Nephron progenitor cell (in vitro differentiated cells): Measurements from ENCODE around the gene LSS.

Experiments used
- DNase-seq: peaks from one replicate; pipeline ENCODE4 v3.0.0; 2021
- H3K27ac Mint-ChIP-seq: 2 replicates; pipeline ENCODE4 v1.8.0; 2021; ENCODE audit warnings: mild to moderate bottlenecking, moderate library complexity, mixed read lengths
- H3K27me3 Mint-ChIP-seq: 2 replicates; pipeline ENCODE4 v1.8.0; 2021; ENCODE audit warnings: mild to moderate bottlenecking, low read depth, mixed read lengths; ENCODE audit not compliant: poor library complexity
- H3K36me3 Mint-ChIP-seq: 2 replicates; pipeline ENCODE4 v1.8.0; 2021; ENCODE audit warnings: low read depth, mixed read lengths
- H3K4me1 Mint-ChIP-seq: 2 replicates; pipeline ENCODE4 v1.8.0; 2021; ENCODE audit warnings: mixed read lengths
- H3K4me3 Mint-ChIP-seq: 2 replicates; pipeline ENCODE4 v1.8.0; 2021; ENCODE audit warnings: mild to moderate bottlenecking, moderate library complexity, mixed read lengths
- H3K9me3 Mint-ChIP-seq: 2 replicates; pipeline ENCODE4 v1.8.0; 2021; ENCODE audit warnings: mild to moderate bottlenecking, moderate library complexity, mixed read lengths
- TF ChIP-seq, protein P1 (sequence below): fragments of 200-600 bp; sonication (generic); IDR thresholded peaks from 2 replicates; pipeline ENCODE4 v1.5.0; 2021; ENCODE audit warnings: antibody characterized with exemption

LSS gene

DNA sequence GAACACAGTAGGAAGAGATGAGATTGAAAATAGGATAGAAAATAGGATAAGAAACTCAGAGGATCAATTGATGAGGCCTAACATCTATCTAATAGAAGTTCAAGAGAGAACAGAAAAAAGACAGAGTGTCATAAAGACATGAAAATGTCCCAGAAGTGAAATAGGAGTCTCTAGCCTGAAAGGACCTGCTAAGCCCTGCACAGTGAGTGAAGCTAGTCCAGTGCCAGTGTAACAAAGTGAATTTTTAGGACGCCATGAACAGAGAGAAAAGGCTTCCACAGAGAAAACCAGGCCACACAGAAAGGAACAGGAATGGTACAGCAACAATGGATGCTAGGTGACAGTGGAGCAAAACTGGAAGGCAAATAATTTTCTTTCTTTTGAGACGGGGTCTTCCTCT is 20.3 kb upstream of the LSS start:
- DNase-seq: no peak
- H3K36me3 Mint-ChIP-seq: peaks cover 66% of the 10 kb centered on the region
- H3K4me1 Mint-ChIP-seq: peaks cover 7% of the 10 kb centered on the region
- no peak overlapping the region for H3K4me3 Mint-ChIP-seq
- peak overlapping the region; percentile 78 for H3K27ac Mint-ChIP-seq
- TF ChIP-seq, protein P1, sequence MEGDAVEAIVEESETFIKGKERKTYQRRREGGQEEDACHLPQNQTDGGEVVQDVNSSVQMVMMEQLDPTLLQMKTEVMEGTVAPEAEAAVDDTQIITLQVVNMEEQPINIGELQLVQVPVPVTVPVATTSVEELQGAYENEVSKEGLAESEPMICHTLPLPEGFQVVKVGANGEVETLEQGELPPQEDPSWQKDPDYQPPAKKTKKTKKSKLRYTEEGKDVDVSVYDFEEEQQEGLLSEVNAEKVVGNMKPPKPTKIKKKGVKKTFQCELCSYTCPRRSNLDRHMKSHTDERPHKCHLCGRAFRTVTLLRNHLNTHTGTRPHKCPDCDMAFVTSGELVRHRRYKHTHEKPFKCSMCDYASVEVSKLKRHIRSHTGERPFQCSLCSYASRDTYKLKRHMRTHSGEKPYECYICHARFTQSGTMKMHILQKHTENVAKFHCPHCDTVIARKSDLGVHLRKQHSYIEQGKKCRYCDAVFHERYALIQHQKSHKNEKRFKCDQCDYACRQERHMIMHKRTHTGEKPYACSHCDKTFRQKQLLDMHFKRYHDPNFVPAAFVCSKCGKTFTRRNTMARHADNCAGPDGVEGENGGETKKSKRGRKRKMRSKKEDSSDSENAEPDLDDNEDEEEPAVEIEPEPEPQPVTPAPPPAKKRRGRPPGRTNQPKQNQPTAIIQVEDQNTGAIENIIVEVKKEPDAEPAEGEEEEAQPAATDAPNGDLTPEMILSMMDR: no peak
- H3K27me3 Mint-ChIP-seq: peaks cover 1% of the 10 kb centered on the region
- H3K9me3 Mint-ChIP-seq: no peaks in the 10 kb centered on the region

DNA sequence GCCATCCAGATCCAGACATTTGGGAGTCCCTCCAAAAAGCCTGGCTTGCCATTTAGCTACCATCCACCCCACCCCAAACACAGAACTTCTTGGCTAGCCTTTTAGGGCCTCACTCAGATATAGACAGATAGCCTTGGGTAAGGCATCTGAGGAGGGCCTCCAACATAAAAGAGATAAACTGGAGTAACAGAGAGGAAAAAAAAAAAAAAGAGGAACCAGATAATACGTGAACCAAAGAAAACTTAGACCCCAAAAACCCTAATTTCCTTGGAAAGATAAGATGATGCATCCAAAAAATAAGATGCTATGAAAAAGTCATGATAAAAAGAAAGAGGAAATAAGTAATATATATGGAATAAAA is 19.8 kb upstream of the LSS start:
- Mint-ChIP-seq H3K4me1 (peaks cover 3% of the 10 kb centered on the region), H3K27ac (peak overlapping the region; percentile 43), H3K9me3 (no peaks in the 10 kb centered on the region), H3K36me3 (peaks cover 65% of the 10 kb centered on the region), H3K4me3 (no peak overlapping the region), H3K27me3 (no peaks in the 10 kb centered on the region)
- DNase-seq: no peak
- TF ChIP-seq, protein P1: no peak

DNA sequence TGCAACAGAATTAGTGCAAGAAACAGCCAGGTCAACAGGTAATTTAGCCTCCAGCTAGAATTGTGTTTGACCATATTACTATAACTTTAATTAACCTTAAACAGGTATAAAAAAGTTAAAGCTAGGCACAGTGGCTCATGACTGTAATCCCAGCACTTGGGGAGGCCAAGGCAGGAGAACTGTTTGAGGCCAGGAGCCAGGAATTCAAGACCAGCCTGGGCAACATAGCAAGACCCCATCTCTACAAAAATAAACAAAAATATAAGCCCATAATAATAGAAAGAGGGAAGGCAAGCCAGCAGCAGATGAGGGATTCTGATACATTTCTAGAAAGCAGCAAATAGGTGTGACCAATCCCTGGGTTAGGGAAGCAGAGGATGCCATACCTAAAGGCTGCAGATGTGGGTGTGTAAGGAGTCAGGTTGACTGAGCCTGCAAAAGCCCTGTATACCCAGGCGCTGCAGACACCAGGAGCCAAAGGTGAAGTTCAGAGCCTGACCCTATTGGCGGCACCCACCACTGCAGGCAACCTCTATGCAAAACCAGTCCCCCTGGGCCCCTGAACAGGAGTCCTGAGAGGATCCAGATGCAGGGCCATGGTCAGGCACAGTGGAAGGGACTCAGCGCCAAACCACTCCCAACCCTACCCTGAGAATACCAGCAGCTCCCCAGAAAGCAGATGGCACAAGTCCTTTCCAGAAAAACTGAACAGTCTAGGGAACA is 19.3 kb upstream of the LSS start:
- no peaks in the 10 kb centered on the region for H3K27me3 Mint-ChIP-seq
- no peak overlapping the region for H3K4me3 Mint-ChIP-seq
- TF ChIP-seq, protein P1: no peak
- DNase-seq: no peak
- no peaks in the 10 kb centered on the region for H3K4me1 Mint-ChIP-seq
- no peak overlapping the region for H3K27ac Mint-ChIP-seq
- peaks cover 66% of the 10 kb centered on the region for H3K36me3 Mint-ChIP-seq
- H3K9me3 Mint-ChIP-seq: no peaks in the 10 kb centered on the region

DNA sequence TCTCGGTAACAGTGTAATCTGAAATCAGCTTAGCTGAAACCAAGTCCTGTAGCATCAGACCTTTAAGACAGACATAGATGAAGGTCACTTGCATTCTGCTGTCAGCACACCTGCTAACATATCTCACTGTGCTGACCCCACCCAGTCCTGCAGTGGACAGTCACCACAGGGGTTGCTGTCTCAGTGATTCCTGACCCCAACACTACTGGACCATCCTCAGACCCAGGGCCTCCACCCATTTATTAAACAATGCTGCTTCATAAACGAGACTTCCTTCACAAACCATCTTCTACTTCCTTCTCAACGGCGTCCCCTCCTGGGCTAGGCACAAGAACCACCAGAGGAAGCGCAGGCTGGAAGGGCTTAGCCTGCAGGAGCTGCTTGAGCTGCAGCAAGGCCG is 17.8 kb upstream of the LSS start:
- Mint-ChIP-seq H3K27ac (no peak overlapping the region), H3K4me1 (no peaks in the 10 kb centered on the region), H3K4me3 (no peak overlapping the region), H3K9me3 (no peaks in the 10 kb centered on the region), H3K27me3 (no peaks in the 10 kb centered on the region), H3K36me3 (peaks cover 74% of the 10 kb centered on the region)
- DNase-seq: no peak
- TF ChIP-seq, protein P1: no peak

DNA sequence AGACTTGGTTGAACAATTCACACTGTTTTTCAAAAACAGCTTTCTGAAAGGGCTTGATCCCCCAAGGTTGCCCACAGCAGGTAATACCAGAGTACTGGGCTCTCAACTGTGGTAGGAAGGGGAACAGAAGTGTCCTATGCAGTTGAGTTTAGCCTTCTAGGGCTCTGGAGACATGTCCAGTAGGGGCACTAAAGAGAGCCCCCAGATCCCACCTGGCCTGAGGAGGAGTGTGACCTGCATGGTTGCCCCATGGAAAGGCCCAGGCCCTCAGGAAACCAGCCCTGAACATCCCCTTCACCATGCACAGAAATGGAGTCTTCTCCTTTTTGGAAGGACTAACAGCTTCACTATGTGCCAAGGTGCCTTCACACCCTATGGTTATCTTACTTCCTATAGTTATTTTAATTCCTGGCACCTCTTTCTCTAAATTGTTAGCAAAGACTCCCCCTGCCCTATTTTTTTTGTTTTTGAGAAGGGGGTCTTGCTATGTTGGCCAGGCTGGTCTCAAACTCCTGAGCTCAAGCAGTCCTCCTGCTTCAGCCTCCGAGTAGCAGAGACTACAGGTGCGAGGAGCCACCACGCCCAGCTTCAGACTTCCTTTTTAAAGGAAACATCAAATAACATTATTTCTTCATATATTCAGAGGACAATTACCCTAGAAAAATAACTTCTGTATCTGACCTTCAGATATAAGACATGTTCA is 16.8 kb upstream of the LSS start:
- no peak for DNase-seq
- Mint-ChIP-seq H3K27me3 (no peaks in the 10 kb centered on the region), H3K27ac (no peak overlapping the region), H3K36me3 (peaks cover 73% of the 10 kb centered on the region), H3K9me3 (no peaks in the 10 kb centered on the region), H3K4me3 (no peak overlapping the region), H3K4me1 (no peaks in the 10 kb centered on the region)
- TF ChIP-seq, protein P1: no peak

DNA sequence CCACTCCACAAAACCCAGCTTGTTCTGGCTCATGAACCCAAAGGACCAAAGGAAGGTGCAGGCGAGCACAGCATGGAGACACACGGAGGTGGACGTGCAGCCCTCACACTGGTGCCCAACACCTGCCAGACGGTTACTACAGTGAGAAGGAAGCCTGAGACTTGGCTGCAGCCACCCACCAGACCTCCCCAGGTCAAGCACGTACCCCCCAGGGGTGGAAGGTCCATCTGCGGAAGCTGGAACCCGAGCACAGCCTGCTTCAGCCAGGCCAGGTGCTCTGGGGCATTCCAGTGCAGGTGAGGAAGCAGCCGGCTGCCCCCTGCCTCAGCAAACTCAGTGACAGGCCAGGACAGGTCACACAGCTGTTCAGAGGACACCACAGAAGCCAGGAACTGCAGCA is 16.0 kb upstream of the LSS start:
- Mint-ChIP-seq H3K36me3 (peaks cover 71% of the 10 kb centered on the region), H3K9me3 (no peaks in the 10 kb centered on the region)

More for the DNA sequence above, 16.0 kb upstream of the LSS start:
- Mint-ChIP-seq H3K4me3 (no peak overlapping the region), H3K27ac (peak overlapping the region; percentile 42), H3K4me1 (no peaks in the 10 kb centered on the region), H3K27me3 (no peaks in the 10 kb centered on the region)
- DNase-seq: no peak
- TF ChIP-seq, protein P1: no peak
